HEK293T (cell line): ENCODE measurements around the gene XPO5.

ENCODE experiments used
- CTCF ChIA-PET: fragments of 350-600 bp; formaldehyde crosslinking; extraction: SDS; loops from one replicate; lab custom pipeline; 2021; ENCODE audit warnings: antibody characterized with exemption, inconsistent platforms; lab: Yijun Ruan, JAX
- POLR2A ChIA-PET: fragments of 350-600 bp; formaldehyde crosslinking; extraction: SDS; loops from one replicate; lab custom pipeline; 2020; ENCODE audit warnings: antibody characterized with exemption, inconsistent platforms; lab: Yijun Ruan, JAX
- DNase-seq: peaks from one replicate; pipeline ENCODE4 v3.0.0; 2012; ENCODE audit warnings: mixed read lengths; ENCODE audit errors: extremely low spot score
- ARNT ChIP-seq: fragments of 450-650 bp; IDR thresholded peaks from 2 replicates; pipeline ENCODE4 v1.6.1; 2017; ENCODE audit warnings: mild to moderate bottlenecking
- BHLHE40 ChIP-seq: fragments of 450-650 bp; IDR thresholded peaks from 2 replicates; pipeline ENCODE4 v1.6.1; 2016; ENCODE audit warnings: mild to moderate bottlenecking, moderate library complexity, borderline replicate concordance
- CTBP1 ChIP-seq: fragments of 450-650 bp; IDR thresholded peaks from 2 replicates; pipeline ENCODE4 v1.6.1; 2016; ENCODE audit warnings: borderline replicate concordance
- ELF4 ChIP-seq: fragments of 450-650 bp; IDR thresholded peaks from 2 replicates; pipeline ENCODE4 v1.6.1; 2017; ENCODE audit warnings: antibody characterized with exemption
- FOXA1 ChIP-seq: fragments of 450-650 bp; IDR thresholded peaks from 2 replicates; pipeline ENCODE4 v1.6.1; 2016; ENCODE audit warnings: mild to moderate bottlenecking
- FOXK2 ChIP-seq: fragments of 450-650 bp; IDR thresholded peaks from 2 replicates; pipeline ENCODE4 v1.6.1; 2016; ENCODE audit warnings: mild to moderate bottlenecking
- FOXM1 ChIP-seq: fragments of 450-650 bp; IDR thresholded peaks from 2 replicates; pipeline ENCODE4 v1.6.1; 2017; ENCODE audit warnings: mild to moderate bottlenecking, borderline replicate concordance
- HDGF ChIP-seq: fragments of 450-650 bp; IDR thresholded peaks from 2 replicates; pipeline ENCODE4 v1.6.1; 2017; ENCODE audit warnings: antibody characterized with exemption, borderline replicate concordance
- L3MBTL2 ChIP-seq: fragments of 450-650 bp; conservative IDR thresholded peaks from 2 replicates; pipeline ENCODE4 v1.6.1; 2016; ENCODE audit warnings: mild to moderate bottlenecking
- LEF1 ChIP-seq: fragments of 450-650 bp; IDR thresholded peaks from 2 replicates; pipeline ENCODE4 v1.6.1; 2017; ENCODE audit warnings: mild to moderate bottlenecking, borderline replicate concordance
- NFRKB ChIP-seq: fragments of 450-650 bp; IDR thresholded peaks from 2 replicates; pipeline ENCODE4 v1.6.1; 2016; ENCODE audit warnings: mild to moderate bottlenecking, moderate library complexity
- PKNOX1 ChIP-seq: fragments of 450-650 bp; IDR thresholded peaks from 2 replicates; pipeline ENCODE4 v1.6.1; 2016
- SP1 ChIP-seq: fragments of 450-650 bp; IDR thresholded peaks from 2 replicates; pipeline ENCODE4 v1.6.1; 2017
- SUZ12 ChIP-seq: fragments of 450-650 bp; IDR thresholded peaks from 2 replicates; pipeline ENCODE4 v1.6.1; 2016; ENCODE audit warnings: mild to moderate bottlenecking
- TARDBP ChIP-seq: fragments of 450-650 bp; IDR thresholded peaks from 2 replicates; pipeline ENCODE4 v1.6.1; 2016
- ZNF384 ChIP-seq: fragments of 450-650 bp; IDR thresholded peaks from 2 replicates; pipeline ENCODE4 v1.6.1; 2016

Gene XPO5

DNA sequence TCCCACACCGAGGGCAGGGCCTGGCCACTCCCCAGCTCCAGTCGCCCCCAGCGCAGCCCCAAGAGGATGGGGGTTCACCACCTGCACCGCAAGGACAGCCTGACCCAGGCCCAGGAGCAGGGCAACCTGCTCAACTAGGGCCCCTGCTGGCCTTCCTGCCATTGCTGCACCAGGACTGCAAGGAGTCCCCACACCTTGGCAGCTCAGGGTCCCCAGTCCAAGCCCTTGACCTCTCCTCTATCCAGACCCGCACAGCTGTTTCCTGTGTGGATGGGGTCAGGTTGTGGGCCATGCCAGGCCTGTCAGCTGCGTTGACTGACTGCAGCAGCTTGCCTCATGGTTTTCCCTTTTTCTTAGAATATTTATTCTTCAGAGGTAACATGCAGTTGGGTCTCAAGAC lies 70.1 kb downstream of the XPO5 start:
- CTCF ChIA-PET = interaction anchor here (0.6 to 2.8 kb wide), 10 partner anchors 10 to 340 kb away, joined by 3 to 17 read pairs (median 4); partner anchors contain the start of gene DLK2
- DNase-seq = no peak
- TF ChIP-seq NFRKB (no peak), ZNF384 (no peak), SUZ12 (no peak), BHLHE40 (no peak), CTBP1 (no peak), PKNOX1 (no peak), FOXA1 (no peak), L3MBTL2 (no peak), TARDBP (no peak), LEF1 (no peak), SP1 (no peak), FOXM1 (no peak), ELF4 (no peak), HDGF (no peak), FOXK2 (no peak), ARNT (no peak)
- POLR2A ChIA-PET = interaction anchor here (0.6 to 3.0 kb wide), 4 partner anchors 11 to 50 kb away, joined by 3 to 13 read pairs (median 4); partner anchors contain the start of genes DLK2, POLR1C, TJAP1 and YIPF3

GRCh38 chr6:43504756-43505593 lies 70.9 kb downstream of the XPO5 start:
- TF ChIP-seq BHLHE40 (no peak), SP1 (no peak), TARDBP (no peak), HDGF (no peak), LEF1 (no peak), L3MBTL2 (no peak), CTBP1 (no peak), FOXK2 (no peak), ARNT (no peak), NFRKB (no peak), FOXA1 (no peak)
- POLR2A ChIA-PET = interaction anchor here (0.6 to 3.0 kb wide), 3 partner anchors 11 to 48 kb away, joined by 3 to 13 read pairs (median 4); partner anchors contain the start of genes POLR1C, TJAP1 and YIPF3
- CTCF ChIA-PET = interaction anchor here (1.3 to 2.8 kb wide), 4 partner anchors 9 to 52 kb away, joined by 3 to 17 read pairs (median 9); no protein-coding TSS in a partner anchor
- no peak for DNase-seq

GRCh38 chr6:43503443-43503842 lies 72.4 kb downstream of the XPO5 start:
- no peak for TF ChIP-seq CTBP1
- TF ChIP-seq FOXA1 = no peak
- no peak for TF ChIP-seq PKNOX1
- TF ChIP-seq SP1 = no peak
- TF ChIP-seq BHLHE40 = no peak
- TF ChIP-seq SUZ12 = no peak
- POLR2A ChIA-PET = interaction anchor here (0.9 kb wide), 1 partner anchor 14 kb away, joined by 3 read pairs; no protein-coding TSS in a partner anchor
- CTCF ChIA-PET = interaction anchor here (0.6 kb wide), 1 partner anchor 117 kb away, joined by 3 read pairs; no protein-coding TSS in a partner anchor

DNA sequence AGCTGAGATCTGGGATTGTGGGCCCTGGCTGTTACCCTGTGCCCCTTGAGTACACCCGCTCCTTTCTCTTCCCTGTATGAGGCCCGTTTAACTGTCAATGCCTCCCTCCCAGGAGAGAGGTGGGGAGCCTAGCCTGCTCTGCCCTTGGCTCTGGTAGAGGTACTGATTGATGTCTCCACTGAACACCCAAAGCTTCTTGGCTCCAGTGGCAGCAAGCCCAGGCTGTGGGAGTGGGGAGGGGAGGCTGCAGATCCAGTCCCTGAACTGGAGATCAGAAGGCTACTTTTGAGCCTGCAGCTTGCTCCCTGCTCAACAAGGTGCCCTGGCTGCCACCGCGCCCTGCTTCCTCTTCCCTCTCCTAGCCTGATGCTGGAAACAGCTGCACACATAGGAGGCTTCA lies 73.2 kb downstream of the XPO5 start:
- POLR2A ChIA-PET = interaction anchor here (0.8 to 0.9 kb wide), 2 partner anchors 13 to 14 kb away, joined by 3 read pairs; partner anchors contain the start of genes POLR1C and YIPF3
- TF ChIP-seq CTBP1 = no peak
- no peak for TF ChIP-seq PKNOX1
- TF ChIP-seq BHLHE40 = no peak
- no peak for TF ChIP-seq SP1
- TF ChIP-seq TARDBP = no peak
- no peak for TF ChIP-seq ARNT
- TF ChIP-seq HDGF = no peak
- TF ChIP-seq FOXM1 = no peak
- no peak for TF ChIP-seq SUZ12
- TF ChIP-seq LEF1 = no peak
- TF ChIP-seq FOXK2 = no peak
- TF ChIP-seq FOXA1 = no peak
- no peak for TF ChIP-seq ZNF384
- TF ChIP-seq ELF4 = no peak
- DNase-seq = no peak
- CTCF ChIA-PET = interaction anchor here (0.6 kb wide), 1 partner anchor 116 kb away, joined by 3 read pairs; no protein-coding TSS in a partner anchor

More at GRCh38 chr6:43503443-43503842, 72.4 kb downstream of the XPO5 start:
- DNase-seq = no peak

DNA sequence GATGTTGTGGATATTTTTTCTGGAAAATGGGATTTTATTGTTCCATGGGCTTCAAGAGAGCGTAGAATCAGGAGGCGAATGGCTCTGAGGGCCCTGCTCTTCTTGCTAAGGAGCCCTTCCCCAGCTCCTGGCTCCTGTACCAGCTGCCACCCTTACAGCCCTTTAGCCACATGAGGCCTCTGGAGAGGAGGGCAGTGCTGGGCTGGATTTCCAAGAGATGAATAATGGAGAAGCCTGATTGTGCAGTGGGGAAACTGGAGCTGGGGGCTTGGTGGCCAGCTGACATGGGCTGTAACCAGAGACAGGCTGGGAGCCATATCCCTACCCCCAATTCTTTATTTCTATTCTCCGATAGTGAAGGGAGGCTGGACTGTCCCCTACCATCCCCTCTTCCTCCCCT lies 74.9 kb downstream of the XPO5 start:
- ChIA-PET CTCF (interaction anchor here (0.6 to 0.7 kb wide), 2 partner anchors 35 to 136 kb away, joined by 3 read pairs; no protein-coding TSS in a partner anchor), POLR2A (interaction anchor here (1.0 to 1.1 kb wide), 2 partner anchors 12 to 16 kb away, joined by 3 read pairs; partner anchors contain the start of genes POLR1C and YIPF3)
- TF ChIP-seq ELF4 (no peak), ARNT (no peak), TARDBP (no peak), SUZ12 (no peak), SP1 (no peak), ZNF384 (no peak)
- DNase-seq = no peak
